HG03097 (cell line): Measurements from ENCODE around the gene BACE2.

Source experiments
- ATAC-seq: cut with Tn5 transposase; IDR thresholded peaks from one replicate; pipeline ENCODE4 v1.9.1; 2021; ENCODE audit not compliant: unreplicated experiment, low FRiP score

The BACE2 gene

DNA sequence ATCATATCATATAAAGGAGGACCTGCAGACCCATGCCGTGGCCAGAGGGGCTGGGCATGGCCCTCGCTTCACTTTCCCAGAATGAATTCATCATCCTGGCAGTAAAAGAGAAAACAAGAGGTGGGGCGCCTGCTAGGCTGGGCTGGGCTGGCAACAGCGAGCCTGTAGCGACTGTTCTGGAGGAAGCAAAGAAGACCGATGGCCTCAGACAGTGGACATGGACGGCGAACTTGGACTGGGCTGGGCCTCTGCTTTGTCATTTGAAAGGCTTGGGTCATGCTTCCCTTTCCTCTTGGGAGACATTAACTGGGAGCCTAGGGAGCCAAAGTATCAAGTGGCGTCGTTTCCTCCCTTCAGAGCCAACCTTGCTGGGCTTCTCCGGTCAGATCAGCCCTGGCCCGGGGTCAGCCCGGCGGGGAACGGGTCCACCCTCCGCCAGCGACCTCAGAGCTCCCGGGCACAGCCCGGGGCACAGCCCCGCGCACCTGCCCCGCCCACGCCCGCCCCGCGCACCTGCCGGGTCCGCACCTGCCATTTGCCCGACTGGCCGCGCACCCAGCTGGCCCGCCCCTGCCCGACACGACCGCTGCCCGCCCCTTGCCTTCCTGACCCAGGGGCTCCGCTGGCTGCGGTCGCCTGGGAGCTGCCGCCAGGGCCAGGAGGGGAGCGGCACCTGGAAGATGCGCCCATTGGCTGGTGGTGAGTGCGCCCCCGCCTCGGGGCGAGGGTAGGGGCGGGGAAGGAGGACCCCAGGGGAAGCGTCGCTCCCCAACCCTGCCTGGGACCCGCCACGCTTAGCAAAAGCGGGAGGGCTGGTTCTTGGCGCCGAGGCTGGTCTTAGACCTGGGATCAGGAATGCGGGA, 148.5 kb downstream of the BACE2 start, which contains the start of gene FAM3B:
Gene FAM3B, plus strand, starts transcription at position 602 of the 863 bp plus-strand sequence. Its CDS starts 79 bp downstream, at position 681.
- no peak for ATAC-seq

DNA sequence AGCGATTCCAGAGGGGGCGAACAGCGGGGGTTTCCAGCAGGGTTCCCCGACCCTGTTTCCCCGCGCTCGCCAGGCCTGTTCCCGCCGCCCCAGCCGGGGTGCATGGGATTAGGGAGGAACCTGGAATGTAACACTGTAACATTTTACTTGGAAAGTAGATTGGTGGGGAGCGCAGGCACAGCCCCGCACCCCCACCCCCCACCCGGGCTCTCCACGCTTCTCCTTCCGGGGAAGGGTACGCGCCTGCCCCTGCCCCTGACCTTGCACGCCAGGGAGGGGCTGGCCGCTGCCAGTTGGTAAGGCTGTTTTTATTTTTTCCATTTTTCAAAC, 149.1 kb downstream of the BACE2 start:
- ATAC-seq = no peak

DNA sequence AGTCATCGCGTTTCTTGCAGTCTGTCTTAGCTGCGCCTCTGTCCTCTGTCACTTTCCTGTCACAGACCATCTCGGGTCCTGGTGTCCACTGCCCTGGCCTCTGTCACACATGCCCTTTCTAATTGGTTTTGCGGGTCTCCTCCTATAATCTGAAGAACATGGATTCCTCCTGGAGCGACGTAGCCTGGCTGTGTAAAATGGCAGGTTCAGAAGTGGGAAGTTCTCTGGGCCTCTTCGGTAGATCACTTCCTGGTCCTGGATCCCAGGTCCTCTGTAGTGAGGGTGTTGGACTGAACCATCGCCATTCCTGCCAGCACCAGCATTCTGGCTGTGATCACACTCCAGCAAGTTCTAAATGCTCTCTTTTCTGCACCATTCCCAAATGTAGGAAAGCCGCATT, 149.5 kb downstream of the BACE2 start:
- no peak for ATAC-seq

DNA sequence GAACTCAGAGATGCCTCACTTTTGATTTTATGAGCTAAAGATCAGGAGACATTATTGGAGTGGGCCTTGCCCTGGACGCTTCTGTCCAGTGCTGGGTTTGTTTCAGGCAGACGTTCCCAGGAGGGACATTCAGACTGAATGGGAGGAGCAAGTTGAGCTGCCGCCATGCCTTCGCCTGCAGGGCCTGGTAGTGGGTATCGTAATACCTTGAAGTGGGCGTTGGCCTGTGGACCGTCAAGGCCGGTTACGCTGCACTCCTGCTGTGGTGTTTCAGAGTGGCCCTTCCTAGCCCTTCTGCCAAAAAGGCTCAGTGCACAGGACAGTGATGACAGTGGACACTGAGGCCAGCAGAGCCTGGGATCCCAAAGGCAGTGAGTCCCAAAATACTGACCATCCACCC, 150.3 kb downstream of the BACE2 start:
- no peak for ATAC-seq

DNA sequence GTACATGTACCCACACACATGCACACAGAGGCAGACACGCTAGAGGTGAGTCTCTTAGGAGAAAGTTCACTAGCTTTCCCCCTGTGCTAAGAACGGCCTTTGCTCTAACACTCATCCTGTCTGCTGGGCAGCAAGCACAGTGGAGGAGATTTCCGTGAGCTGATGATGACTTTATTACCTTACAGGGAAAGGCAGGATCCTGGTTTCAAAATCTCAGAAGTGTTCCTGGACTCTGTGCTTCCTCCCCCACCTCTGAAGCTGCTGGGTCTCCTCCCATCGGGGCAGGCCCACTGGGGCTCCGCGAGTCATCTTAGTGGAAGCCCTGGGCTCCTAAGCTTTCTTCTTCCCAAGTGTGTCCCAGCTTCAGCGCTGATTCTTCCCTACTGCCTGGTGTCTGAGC, 151.3 kb downstream of the BACE2 start:
- ATAC-seq = no peak

DNA sequence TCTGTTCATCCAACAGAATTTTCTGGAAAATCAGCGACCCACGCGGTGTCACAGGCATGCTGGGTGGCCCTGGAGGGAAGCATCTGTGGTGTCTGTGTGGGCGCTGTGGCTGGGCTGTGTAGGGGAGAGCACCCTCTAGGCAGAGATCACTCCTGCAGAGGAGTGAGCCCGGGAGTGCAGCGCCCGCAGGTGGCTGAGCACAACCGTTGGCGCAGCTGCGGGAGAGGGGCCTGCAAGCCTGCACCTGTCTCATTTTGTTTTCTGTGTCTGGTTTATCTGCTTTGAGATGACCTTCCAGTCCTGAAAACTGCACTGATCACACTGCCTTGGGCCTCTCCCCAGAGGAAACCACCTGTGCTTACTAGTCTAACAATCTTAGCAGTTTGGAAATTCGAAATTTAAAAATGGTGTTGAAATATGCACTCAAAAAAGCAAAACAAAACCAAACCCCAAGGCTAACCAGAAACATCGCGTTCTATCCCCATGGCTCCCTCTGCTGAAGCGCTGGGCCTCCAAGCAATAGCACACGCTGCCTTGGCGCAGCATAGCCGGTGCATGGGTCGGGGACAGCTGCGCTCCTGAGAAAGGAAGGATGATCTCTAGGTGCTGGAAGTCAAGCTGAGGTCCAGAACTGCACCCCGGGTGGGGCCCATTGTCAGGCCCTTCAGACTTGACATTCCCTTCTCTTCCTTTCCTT, 153.4 kb downstream of the BACE2 start:
- ATAC-seq = no peak

DNA sequence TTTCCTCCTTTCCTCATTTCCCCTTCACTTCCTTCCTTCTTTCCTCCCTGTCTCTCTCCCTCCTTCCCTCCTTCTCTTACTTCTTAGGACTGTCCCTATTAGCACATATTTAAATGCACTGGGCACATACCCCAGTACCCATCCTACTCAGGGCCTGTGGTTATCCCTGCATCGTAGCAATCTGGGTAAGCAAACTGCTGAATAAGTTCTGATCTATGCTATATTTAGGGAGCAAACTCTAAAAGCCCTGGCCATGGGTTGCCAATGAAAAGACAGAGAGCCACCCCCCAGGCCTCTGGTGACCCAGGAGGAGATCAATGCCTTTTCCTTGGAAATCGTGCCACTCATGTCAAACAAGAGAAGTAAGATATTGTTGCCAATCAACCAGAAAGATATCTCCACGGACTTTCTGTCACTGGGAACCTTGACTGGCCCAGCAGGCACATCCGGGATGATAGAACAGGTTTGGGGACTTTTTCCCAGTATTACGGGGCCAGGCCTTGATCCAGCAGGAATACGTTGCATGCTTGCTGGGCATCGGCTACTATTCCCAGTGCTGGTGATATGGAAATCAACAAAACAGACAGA, 154.0 kb downstream of the BACE2 start:
- no peak for ATAC-seq

DNA sequence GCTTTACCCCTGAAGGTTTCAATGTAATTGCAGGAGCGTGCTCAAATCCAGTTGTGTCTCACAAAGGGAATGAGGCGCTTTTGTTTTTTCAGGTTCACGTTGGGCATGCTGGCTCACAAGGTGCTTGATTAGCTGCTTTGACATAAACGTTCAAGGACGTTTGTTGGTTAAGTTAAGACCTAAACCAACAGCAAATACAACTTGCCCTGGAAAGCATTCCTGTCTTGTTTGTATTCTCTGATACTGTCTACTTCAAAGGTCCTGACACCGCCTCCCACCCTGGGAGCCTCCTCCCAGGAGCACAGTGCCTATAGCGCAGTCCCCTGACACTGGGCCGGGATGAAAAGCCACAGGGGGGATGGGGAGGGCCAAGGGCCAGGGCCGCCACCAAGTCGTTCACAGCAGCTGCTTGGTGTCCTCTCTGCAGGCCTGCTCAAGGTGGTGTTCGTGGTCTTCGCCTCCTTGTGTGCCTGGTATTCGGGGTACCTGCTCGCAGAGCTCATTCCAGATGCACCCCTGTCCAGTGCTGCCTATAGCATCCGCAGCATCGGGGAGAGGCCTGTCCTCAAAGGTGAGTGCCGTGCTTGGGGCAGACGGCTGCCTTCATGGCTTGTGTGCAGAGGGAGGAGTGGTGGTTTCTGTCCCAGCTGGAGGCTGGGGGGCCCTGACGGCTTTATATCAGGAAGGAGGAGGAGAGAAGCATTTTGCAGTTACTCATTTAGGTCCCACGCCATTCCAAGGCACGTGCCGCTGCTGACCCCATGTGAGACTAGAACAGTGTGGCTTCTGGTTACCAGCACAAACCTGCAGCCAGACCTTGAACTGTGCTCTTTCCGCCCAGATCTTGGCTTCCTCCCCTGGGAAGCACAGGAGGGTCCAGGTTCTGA, 154.8 kb downstream of the BACE2 start:
- no peak for ATAC-seq

DNA sequence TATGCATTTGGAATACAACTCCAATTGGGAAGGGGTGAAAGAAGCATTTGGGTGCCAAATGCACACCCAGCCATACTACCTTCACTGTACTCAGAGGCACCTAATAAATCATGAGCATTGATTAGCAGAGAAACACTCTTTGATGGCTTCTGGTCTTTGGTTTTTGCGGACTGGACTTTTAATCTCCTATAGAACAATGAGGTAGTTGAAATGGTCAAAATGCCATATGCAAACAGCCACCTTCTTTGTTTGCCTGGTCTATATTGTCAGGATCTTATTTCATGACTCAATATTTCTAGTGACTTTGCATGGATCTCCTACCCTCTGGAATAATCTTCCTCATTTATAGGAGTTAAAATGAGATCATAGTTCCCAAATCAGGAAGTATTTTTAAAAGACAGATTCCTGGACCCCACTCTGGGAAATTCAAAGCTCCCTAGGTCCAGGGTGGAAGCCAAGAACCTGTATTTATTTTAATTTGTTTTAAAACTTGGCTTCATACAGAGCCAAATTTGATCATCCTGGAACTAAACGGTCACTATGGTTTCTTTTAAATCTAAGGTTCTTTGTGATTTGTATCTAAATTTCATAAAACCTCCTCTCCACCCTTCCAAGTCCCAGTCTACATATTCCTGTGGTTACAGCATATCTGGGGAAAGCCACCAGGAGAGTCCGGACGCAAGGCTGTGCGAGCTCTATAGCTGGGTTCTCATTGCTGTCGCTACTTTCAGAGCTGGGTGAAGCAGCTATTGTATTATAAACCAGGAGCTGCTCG, 157.4 kb downstream of the BACE2 start:
- no peak for ATAC-seq

DNA sequence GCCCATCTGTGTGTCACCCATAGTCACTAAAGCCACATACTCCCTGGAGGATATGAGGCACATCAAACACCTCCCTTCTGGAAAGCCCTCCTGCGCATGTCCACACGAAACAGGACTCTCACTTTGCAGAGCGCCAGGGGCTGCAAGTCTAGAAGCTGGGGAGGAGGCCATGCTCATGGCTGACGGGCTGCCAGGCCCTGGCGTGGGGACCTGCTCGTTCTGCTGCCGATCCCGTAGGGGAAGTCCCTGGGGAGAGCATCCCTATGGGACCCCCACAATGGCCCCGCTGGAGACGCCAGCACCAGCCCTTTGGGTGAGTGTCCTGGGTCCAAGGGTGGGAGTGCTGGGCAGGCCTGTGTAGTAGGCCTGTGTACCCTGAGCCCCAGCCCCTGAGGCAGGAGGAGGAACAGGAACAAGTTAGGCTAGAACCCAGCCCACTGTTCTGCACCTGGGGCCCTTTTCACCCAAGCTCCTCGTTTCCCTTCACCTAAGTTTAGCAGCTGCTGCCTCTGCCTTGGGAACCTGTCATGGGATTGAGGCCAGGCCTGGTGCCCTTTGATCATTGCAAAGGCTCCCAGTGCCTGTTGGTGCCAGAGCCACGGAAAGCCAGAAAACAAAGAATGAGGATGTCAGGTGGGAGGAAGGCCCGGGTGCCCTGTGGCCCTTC, 158.6 kb downstream of the BACE2 start:
- no peak for ATAC-seq

DNA sequence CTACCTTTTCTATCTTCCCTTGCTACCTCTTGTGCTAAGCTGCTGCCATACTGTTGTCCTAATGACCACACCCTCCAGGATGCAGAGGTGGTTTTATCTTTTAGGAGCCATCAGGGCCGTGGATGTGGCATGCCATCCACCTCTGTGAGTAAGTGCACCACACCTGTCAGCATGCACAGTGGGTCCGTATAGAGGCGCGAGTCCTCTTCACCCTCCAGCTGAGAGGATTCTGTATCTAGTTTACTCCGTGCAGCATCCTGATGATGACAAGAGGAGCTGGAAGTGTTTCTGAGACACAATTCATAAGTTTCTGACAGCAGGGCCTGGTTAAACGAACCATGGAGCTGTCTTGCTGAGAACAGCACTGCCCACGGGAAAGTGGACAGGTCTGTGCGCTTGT, 159.8 kb downstream of the BACE2 start:
- ATAC-seq = no peak

DNA sequence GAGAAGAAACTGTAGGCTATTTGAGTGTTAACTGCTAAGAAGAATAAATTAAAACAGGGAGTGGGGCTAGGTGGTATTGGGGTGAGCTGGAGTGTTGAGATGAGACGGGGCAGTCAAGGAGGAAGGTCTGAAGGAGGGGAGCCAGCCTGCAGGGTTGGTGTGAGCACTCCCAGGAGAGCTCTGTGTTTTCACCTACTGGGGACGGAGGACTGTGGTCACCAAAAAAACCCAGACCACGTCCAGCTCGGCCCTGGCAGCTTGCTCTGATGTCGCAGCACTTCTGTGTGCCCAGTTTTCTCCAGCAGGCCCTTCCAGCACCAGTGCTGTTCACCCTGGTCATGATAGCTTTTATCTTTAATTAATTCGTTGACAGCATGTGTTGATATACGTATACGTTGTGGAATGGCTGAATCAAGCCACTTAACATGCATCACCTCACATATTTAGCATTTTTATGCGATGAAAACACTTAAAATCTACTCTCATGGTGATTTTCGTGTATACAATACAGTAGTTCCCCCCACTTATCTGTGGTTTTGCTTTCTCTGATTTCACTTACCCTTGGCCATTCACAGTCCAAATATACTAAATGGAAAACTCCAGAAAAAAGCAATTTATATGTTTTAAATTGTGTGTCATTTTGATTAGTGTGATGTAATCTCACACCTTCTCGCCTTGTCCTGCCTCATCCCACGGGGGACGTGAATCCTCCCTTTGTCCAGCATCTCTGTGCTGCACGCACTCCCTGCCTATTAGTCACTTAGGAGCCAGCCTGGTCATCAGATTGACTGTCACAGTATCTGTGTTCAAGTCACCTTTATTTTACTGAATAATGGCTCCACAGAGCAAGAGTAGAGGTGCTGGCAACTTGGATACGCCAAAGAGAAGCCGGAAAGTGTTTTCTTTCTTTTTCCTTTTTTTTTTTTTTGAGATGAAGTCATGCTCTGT, 161.0 kb downstream of the BACE2 start:
- no peak for ATAC-seq
